Tracheal epithelial cell (primary cell): ENCODE results near the gene ART1. TPM values are rescaled to one million over a fixed set of nuclear protein-coding genes. Genes with fewer than 3 reads are reported as not detected.

Experiments
- total RNA-seq: library from RNA; depleted of rRNA; stranded (reverse); fragments of >200 nt; gene quantifications from 2 replicates; pipeline ENCODE4 v1.2.1, GENCODE V29; 2014

The ART1 gene
- not detected in 2 replicates for total RNA-seq

GRCh38 chr11:3644817-3645235 lies at the start of gene ART1:
Gene ART1 (plus strand): TSS chr11:3645128. CDS start chr11:3659214, 14,086 bp downstream.

GRCh38 chr11:3641701-3642070 lies 3.2 kb upstream of the ART1 start, which contains the start of gene ART5:
Gene ART5 (minus strand): TSS chr11:3641992. CDS start chr11:3641862, 130 bp downstream.

GRCh38 chr11:3671334-3672254 lies 26.7 kb downstream of the ART1 start, which contains the start of gene CHRNA10:
Gene CHRNA10 (minus strand): TSS chr11:3671384. CDS start chr11:3671312, 72 bp downstream.

Other genes starting within 250 kb of the ART1 start
- not detected in 2 replicates for gene ART5, start 3.1 kb upstream of the ART1 start, total RNA-seq
- 0.48 TPM in 1 of 2 replicates, not detected in the other for gene CHRNA10, start 26.3 kb downstream of the ART1 start, total RNA-seq
- gene NUP98, start 152.4 kb downstream of the ART1 start, total RNA-seq, result 117 and 149 TPM in 2 replicates
- 16.4 and 17.7 TPM in 2 replicates for gene PGAP2, start 163.4 kb downstream of the ART1 start, total RNA-seq
- gene RHOG, start 195.8 kb downstream of the ART1 start, total RNA-seq, result 11.3 and 12.6 TPM in 2 replicates
- 29.8 and 41.7 TPM in 2 replicates for gene STIM1, start 210.5 kb downstream of the ART1 start, total RNA-seq